ENCODE measurements around the gene TLCD2. TPM values are rescaled to one million over a fixed set of nuclear protein-coding genes. Genes with fewer than 3 reads are reported as not detected.
A peak's percentile ranks its signal among the peaks of the same experiment; 100 is the strongest.

The TLCD2 gene
- total and polyA plus RNA-seq, 2 of the 13 experiments (the other 11 are each of a cell fraction or from before 2014, with no cell fraction given) = 0.90 to 1.1 TPM

- TF ChIP-seq ARID4A (CRISPR knock-in tag; IDR thresholded peaks at IDR 0.05; ENCODE audit: borderline replicate concordance) (0 out of 2 replicates have a peak, but pooled peaks have one; percentile 15), KMT2A (CRISPR knock-in tag; IDR thresholded peaks at IDR 0.05) (no peak), ZC3H13 (CRISPR knock-in tag; IDR thresholded peaks at IDR 0.05) (peak; percentile 55; the same call in 1 of the 2 replicates), NFRKB (IDR thresholded peaks at IDR 0.05) (no peak), SOX13 (IDR thresholded peaks at IDR 0.05) (no peak), SOX13 (CRISPR knock-in tag; conservative IDR thresholded peaks at IDR 0.05 in 1 of 2, IDR thresholded peaks at IDR 0.05 in 1 of 2) (0 out of 4 replicates have a peak, but pooled peaks of 1 of the 2 experiments have one; percentile 0), RBFOX2 (IDR thresholded peaks at IDR 0.05; ENCODE audit: low read depth, low read length) (peak; percentile 74), ZNF687 (CRISPR knock-in tag; IDR thresholded peaks at IDR 0.05) (peak; percentile 43; the same call in 1 of the 2 replicates), CREM (IDR thresholded peaks at IDR 0.05) (no peak), CREM (CRISPR knock-in tag; IDR thresholded peaks at IDR 0.05) (no peak), AGO2 (optimal IDR thresholded peaks at IDR 0.05; ENCODE audit: low read depth, low read length) (peak; percentile 99), POLR2A (IDR thresholded peaks at IDR 0.05; ENCODE audit: insufficient read depth in 1 of 2, low read depth in 2 of 2, low read length in 2 of 2) (peak; percentile 9 to 32; a peak in 3 of 4 replicates), NAIF1 (CRISPR knock-in tag; IDR thresholded peaks at IDR 0.05; ENCODE audit: borderline replicate concordance) (no peak), HMGXB4 (CRISPR knock-in tag; IDR thresholded peaks at IDR 0.05; ENCODE audit: borderline replicate concordance in 1 of 2, low read depth in 1 of 2) (0 out of 4 replicates have a peak, but pooled peaks of 1 of the 2 experiments have one; percentile 29), AKAP8 (CRISPR knock-in tag; IDR thresholded peaks at IDR 0.05) (peak; percentile 78; the same call in 1 of the 2 replicates), FIP1L1 (IDR thresholded peaks at IDR 0.05; ENCODE audit: borderline replicate concordance, insufficient read depth, low read depth, low read length) (no peak), E2F5 (CRISPR knock-in tag; conservative IDR thresholded peaks at IDR 0.05) (no peak)
Observed at GRCh38 chr17:1755252-1755826, 45.2 kb upstream of the TLCD2 start (continued).

Measured in HepG2 (cell line).